ENCODE data around the gene FAM136A.

FAM136A gene

GRCh38 chr2:70322518-70322917 is 20.7 kb upstream of the FAM136A start:
- no peak for DNase-seq (ENCODE audit: low read depth)
- no peak for TF ChIP-seq CTCF (IDR thresholded peaks at IDR 0.05; ENCODE audit: low read depth, low read length, missing control alignments)
- no peak overlapping the region for H3K4me3 ChIP-seq (ENCODE audit: low read depth, low read length)
- in situ Hi-C loops (cut with HindIII; ENCODE audit: low sequenced_read_pairs): loop anchor here (25.0 kb wide), 1 partner anchor 315 kb away; no protein-coding TSS in a partner anchor

GRCh38 chr2:70321370-70321769 is 19.5 kb upstream of the FAM136A start:
- DNase-seq (ENCODE audit: low read depth): no peak
- in situ Hi-C loops (cut with HindIII; ENCODE audit: low sequenced_read_pairs): loop anchor here (25.0 kb wide), 1 partner anchor 316 kb away; no protein-coding TSS in a partner anchor
- no peak for TF ChIP-seq CTCF (IDR thresholded peaks at IDR 0.05; ENCODE audit: low read depth, low read length, missing control alignments)
- no peak overlapping the region for H3K4me3 ChIP-seq (ENCODE audit: low read depth, low read length)

GRCh38 chr2:70314640-70315039 is 12.8 kb upstream of the FAM136A start:
- DNase-seq (ENCODE audit: low read depth): no peak
- H3K4me3 ChIP-seq (ENCODE audit: low read depth, low read length): no peak overlapping the region
- in situ Hi-C loops (cut with HindIII; ENCODE audit: low sequenced_read_pairs): loop anchor here (25.0 kb wide), 1 partner anchor 323 kb away; no protein-coding TSS in a partner anchor
- no peak for TF ChIP-seq CTCF (IDR thresholded peaks at IDR 0.05; ENCODE audit: low read depth, low read length, missing control alignments)

DNA sequence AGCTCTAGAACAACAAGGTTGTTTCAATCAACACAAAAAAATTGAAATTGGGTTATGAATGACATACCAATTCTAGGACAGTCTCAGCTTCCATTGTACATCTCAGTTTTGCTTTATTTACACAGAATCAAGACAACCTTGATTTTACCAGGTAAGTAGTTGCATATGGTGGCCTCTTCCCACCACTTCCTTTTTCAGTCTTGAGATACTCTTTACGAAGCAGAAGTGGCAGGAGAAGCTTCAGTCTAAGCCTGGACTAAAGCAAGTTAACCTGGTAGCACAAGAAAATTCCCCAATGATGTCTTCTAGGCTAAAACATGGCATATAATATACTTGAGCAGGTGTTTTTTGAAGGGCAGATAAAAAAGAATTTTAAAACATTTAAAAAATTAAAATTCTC is 10.7 kb upstream of the FAM136A start:
- in situ Hi-C loops (cut with HindIII; ENCODE audit: low sequenced_read_pairs): loop anchor here (25.0 kb wide), 1 partner anchor 325 kb away; no protein-coding TSS in a partner anchor
- no peak overlapping the region for H3K4me3 ChIP-seq (ENCODE audit: low read depth, low read length)
- no peak for TF ChIP-seq CTCF (IDR thresholded peaks at IDR 0.05; ENCODE audit: low read depth, low read length, missing control alignments)
- no peak for DNase-seq (ENCODE audit: low read depth)

- DNase-seq (ENCODE audit: low read depth): no peak
- in situ Hi-C loops (cut with HindIII; ENCODE audit: low sequenced_read_pairs): loop anchor here (25.0 kb wide), 1 partner anchor 326 kb away; no protein-coding TSS in a partner anchor
- TF ChIP-seq CTCF (IDR thresholded peaks at IDR 0.05; ENCODE audit: low read depth, low read length, missing control alignments): no peak
These were observed 9.0 kb upstream of the FAM136A start for GRCh38 chr2:70310899-70311298.

GRCh38 chr2:70305531-70305930 is 3.7 kb upstream of the FAM136A start:
- no peak for DNase-seq (ENCODE audit: low read depth)
- in situ Hi-C loops (cut with HindIII; ENCODE audit: low sequenced_read_pairs): loop anchor here (25.0 kb wide), 1 partner anchor 332 kb away; no protein-coding TSS in a partner anchor
- no peak for TF ChIP-seq CTCF (IDR thresholded peaks at IDR 0.05; ENCODE audit: low read depth, low read length, missing control alignments)
- H3K4me3 ChIP-seq (ENCODE audit: low read depth, low read length): no peak overlapping the region

More at GRCh38 chr2:70310899-70311298, 9.0 kb upstream of the FAM136A start:
- H3K4me3 ChIP-seq (ENCODE audit: low read depth, low read length): no peak overlapping the region

Data from astrocyte of the cerebellum (primary cell).